ENCODE measurements around the gene ACOX3. TPM values are rescaled to one million over a fixed set of nuclear protein-coding genes. Genes with fewer than 3 reads are reported as not detected.
A peak's percentile ranks its signal among the peaks of the same experiment; 100 is the strongest.

Gene ACOX3
- total and polyA plus RNA-seq, 9 of the 15 experiments (the other 6 are each of a cell fraction or from before 2014, with no cell fraction given), result 0.68 to 7.3 (median 3.7) TPM

GRCh38 chr4:8439914-8440491, 520 bp downstream of the ACOX3 start (continued):
- no peak for TF ChIP-seq RBFOX2 (IDR thresholded peaks at IDR 0.05; ENCODE audit: low read depth, low read length)
- no peak for TF ChIP-seq BDP1 (IDR thresholded peaks at IDR 0.05; ENCODE audit: insufficient read depth, insufficient read length)
- no peak for TF ChIP-seq STAT5B (CRISPR knock-in tag; IDR thresholded peaks at IDR 0.05)
- TF ChIP-seq, protein P1, sequence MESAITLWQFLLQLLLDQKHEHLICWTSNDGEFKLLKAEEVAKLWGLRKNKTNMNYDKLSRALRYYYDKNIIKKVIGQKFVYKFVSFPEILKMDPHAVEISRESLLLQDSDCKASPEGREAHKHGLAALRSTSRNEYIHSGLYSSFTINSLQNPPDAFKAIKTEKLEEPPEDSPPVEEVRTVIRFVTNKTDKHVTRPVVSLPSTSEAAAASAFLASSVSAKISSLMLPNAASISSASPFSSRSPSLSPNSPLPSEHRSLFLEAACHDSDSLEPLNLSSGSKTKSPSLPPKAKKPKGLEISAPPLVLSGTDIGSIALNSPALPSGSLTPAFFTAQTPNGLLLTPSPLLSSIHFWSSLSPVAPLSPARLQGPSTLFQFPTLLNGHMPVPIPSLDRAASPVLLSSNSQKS (CRISPR knock-in tag; IDR thresholded peaks at IDR 0.05), result no peak
- TF ChIP-seq, protein P2, sequence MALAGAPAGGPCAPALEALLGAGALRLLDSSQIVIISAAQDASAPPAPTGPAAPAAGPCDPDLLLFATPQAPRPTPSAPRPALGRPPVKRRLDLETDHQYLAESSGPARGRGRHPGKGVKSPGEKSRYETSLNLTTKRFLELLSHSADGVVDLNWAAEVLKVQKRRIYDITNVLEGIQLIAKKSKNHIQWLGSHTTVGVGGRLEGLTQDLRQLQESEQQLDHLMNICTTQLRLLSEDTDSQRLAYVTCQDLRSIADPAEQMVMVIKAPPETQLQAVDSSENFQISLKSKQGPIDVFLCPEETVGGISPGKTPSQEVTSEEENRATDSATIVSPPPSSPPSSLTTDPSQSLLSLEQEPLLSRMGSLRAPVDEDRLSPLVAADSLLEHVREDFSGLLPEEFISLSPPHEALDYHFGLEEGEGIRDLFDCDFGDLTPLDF (CRISPR knock-in tag; IDR thresholded peaks at IDR 0.05), result no peak; the same call in 1 of the 2 replicates
- no peak for TF ChIP-seq ZNF408 (CRISPR knock-in tag; IDR thresholded peaks at IDR 0.05; ENCODE audit: low read depth)
- no peak for TF ChIP-seq ARHGAP35 (IDR thresholded peaks at IDR 0.05; ENCODE audit: partially characterized antibody)
- TF ChIP-seq, protein P3, sequence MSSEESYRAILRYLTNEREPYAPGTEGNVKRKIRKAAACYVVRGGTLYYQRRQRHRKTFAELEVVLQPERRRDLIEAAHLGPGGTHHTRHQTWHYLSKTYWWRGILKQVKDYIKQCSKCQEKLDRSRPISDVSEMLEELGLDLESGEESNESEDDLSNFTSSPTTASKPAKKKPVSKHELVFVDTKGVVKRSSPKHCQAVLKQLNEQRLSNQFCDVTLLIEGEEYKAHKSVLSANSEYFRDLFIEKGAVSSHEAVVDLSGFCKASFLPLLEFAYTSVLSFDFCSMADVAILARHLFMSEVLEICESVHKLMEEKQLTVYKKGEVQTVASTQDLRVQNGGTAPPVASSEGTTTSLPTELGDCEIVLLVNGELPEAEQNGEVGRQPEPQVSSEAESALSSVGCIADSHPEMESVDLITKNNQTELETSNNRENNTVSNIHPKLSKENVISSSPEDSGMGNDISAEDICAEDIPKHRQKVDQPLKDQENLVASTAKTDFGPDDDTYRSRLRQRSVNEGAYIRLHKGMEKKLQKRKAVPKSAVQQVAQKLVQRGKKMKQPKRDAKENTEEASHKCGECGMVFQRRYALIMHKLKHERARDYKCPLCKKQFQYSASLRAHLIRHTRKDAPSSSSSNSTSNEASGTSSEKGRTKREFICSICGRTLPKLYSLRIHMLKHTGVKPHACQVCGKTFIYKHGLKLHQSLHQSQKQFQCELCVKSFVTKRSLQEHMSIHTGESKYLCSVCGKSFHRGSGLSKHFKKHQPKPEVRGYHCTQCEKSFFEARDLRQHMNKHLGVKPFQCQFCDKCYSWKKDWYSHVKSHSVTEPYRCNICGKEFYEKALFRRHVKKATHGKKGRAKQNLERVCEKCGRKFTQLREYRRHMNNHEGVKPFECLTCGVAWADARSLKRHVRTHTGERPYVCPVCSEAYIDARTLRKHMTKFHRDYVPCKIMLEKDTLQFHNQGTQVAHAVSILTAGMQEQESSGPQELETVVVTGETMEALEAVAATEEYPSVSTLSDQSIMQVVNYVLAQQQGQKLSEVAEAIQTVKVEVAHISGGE (CRISPR knock-in tag; IDR thresholded peaks at IDR 0.05), result no peak
- TF ChIP-seq, protein P4, sequence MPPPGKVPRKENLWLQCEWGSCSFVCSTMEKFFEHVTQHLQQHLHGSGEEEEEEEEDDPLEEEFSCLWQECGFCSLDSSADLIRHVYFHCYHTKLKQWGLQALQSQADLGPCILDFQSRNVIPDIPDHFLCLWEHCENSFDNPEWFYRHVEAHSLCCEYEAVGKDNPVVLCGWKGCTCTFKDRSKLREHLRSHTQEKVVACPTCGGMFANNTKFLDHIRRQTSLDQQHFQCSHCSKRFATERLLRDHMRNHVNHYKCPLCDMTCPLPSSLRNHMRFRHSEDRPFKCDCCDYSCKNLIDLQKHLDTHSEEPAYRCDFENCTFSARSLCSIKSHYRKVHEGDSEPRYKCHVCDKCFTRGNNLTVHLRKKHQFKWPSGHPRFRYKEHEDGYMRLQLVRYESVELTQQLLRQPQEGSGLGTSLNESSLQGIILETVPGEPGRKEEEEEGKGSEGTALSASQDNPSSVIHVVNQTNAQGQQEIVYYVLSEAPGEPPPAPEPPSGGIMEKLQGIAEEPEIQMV (tag; conservative IDR thresholded peaks at IDR 0.05; ENCODE audit: low read depth), result no peak
- no peak for TF ChIP-seq GTF2A2 (tag; IDR thresholded peaks at IDR 0.05)
- peak; percentile 86 for TF ChIP-seq CEBPB (tag; IDR thresholded peaks at IDR 0.05)
- peak; percentile 8 to 45; a peak in 3 of 4 replicates for TF ChIP-seq MNT (conservative IDR thresholded peaks at IDR 0.05)
- no peak for TF ChIP-seq ZNF184 (CRISPR knock-in tag; IDR thresholded peaks at IDR 0.05)
- no peak for TF ChIP-seq ETV6 (IDR thresholded peaks at IDR 0.05; ENCODE audit: borderline replicate concordance in 1 of 2, low read depth in 2 of 2, low read length in 1 of 2)
- no peak for TF ChIP-seq ETV6 (CRISPR knock-in tag; IDR thresholded peaks at IDR 0.05; ENCODE audit: borderline replicate concordance)
- TF ChIP-seq MYC (IDR thresholded peaks at IDR 0.05; ENCODE audit: low read depth, low read length), result no peak
- TF ChIP-seq MYC (CRISPR knock-in tag; IDR thresholded peaks at IDR 0.05; ENCODE audit: borderline replicate concordance, low read depth), result peak; percentile 45; the same call in 1 of the 2 replicates
- TF ChIP-seq MECOM (CRISPR knock-in tag; IDR thresholded peaks at IDR 0.05), result no peak
- no peak for TF ChIP-seq TBL1XR1 (IDR thresholded peaks at IDR 0.05; ENCODE audit: low read length in 2 of 2)

All from K562 (cell line).